ENCODE results near the gene PSMG1. TPM values are rescaled to one million over a fixed set of nuclear protein-coding genes. Genes with fewer than 3 reads are reported as not detected.

Gene PSMG1
- total and polyA plus RNA-seq, 9 of the 15 experiments (the other 6 are each of a cell fraction or from before 2014, with no cell fraction given) = 54.5 to 427 (median 328) TPM

- no peak for TF ChIP-seq ZNF212 (CRISPR knock-in tag; IDR thresholded peaks at IDR 0.05)
- TF ChIP-seq ZNF551 (CRISPR knock-in tag; IDR thresholded peaks at IDR 0.05) = no peak
- peak; percentile 66 for TF ChIP-seq E2F1 (CRISPR knock-in tag; IDR thresholded peaks at IDR 0.05)
- no peak for TF ChIP-seq NFE2 (IDR thresholded peaks at IDR 0.05; ENCODE audit: low read depth)
- peak; percentile 93 for TF ChIP-seq L3MBTL2 (IDR thresholded peaks at IDR 0.05)
- peak; percentile 92 for TF ChIP-seq POLR2H (tag; IDR thresholded peaks at IDR 0.05; ENCODE audit: low read depth)
- TF ChIP-seq ARID1B (IDR thresholded peaks at IDR 0.05) = peak; percentile 56; the same call in 1 of the 2 replicates
- TF ChIP-seq TAF15 (IDR thresholded peaks at IDR 0.05; ENCODE audit: low read depth, low read length) = no peak
- TF ChIP-seq TCF7L2 (IDR thresholded peaks at IDR 0.05; ENCODE audit: low read depth, low read length) = no peak
- TF ChIP-seq SNRNP70 (optimal IDR thresholded peaks at IDR 0.05; ENCODE audit: low read depth, low read length) = no peak
- peak; percentile 64 for TF ChIP-seq ZBTB26 (CRISPR knock-in tag; IDR thresholded peaks at IDR 0.05)
- peak; percentile 97 for TF ChIP-seq POLR2A (conservative IDR thresholded peaks at IDR 0.05)
- no peak; the same call in 1 of the 2 replicates for TF ChIP-seq ZBTB2 (IDR thresholded peaks at IDR 0.05)
- TF ChIP-seq SMARCC2 (IDR thresholded peaks at IDR 0.05; ENCODE audit: low read depth) = no peak
- TF ChIP-seq FOS (IDR thresholded peaks at IDR 0.05; ENCODE audit: extremely low read depth, insufficient read length) = no peak
- peak; percentile 56 for TF ChIP-seq SETDB1 (IDR thresholded peaks at IDR 0.05; ENCODE audit: low read length)
- no peak for TF ChIP-seq MEF2A (IDR thresholded peaks at IDR 0.05; ENCODE audit: control insufficient read depth, low read depth, low read length)
- no peak for TF ChIP-seq RBM15 (IDR thresholded peaks at IDR 0.05; ENCODE audit: insufficient read depth, low read length)
- TF ChIP-seq PRDM10 (IDR thresholded peaks at IDR 0.05; ENCODE audit: partially characterized antibody) = peak; percentile 10
- peak in 1 of 2 experiments; percentile 59; a peak in 2 of 4 replicates for TF ChIP-seq SRF (CRISPR knock-in tag; IDR thresholded peaks at IDR 0.05)
- no peak for TF ChIP-seq CBX8 (IDR thresholded peaks at IDR 0.05; ENCODE audit: borderline replicate concordance, extremely low read depth, low read depth, low read length, poor library complexity, severe bottlenecking)
These were observed at the start of gene PSMG1 (continued) for GRCh38 chr21:39183272-39184049.
